ENCODE measurements around the gene SAG. TPM values are rescaled to one million over a fixed set of nuclear protein-coding genes. Genes with fewer than 3 reads are reported as not detected.

The SAG gene
- total RNA-seq, 2 experiments from 2014 or later, result not detected

DNA sequence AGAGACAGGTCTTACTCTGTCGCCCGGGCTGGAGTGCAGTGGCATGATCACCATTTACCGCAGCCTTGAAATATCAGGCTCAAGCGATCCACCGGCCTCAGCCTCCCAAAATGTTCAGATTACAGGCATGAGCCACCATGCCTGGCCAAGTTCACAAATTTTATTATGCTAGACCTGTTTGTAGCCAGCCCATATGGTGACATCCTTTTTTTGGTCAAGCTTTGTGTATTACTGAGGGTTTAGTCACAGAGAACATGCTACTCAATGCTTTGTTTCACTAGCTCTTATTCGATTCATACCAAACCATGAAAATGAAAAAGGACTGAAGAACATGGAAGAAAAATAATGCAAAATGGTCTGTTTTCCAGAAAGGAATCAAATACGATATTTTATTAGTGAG, 88.1 kb downstream of the SAG start:
- H3K9me3 Mint-ChIP-seq, result no peaks in the 10 kb centered on the region
- no peak overlapping the region for H3K27ac Mint-ChIP-seq
- H3K27me3 Mint-ChIP-seq, result no peaks in the 10 kb centered on the region
- H3K4me3 Mint-ChIP-seq, result no peak overlapping the region
- ChIA-PET POLR2A (no interaction called here), CTCF (interaction anchor here (1.6 to 3.0 kb wide), 2 partner anchors 16 to 48 kb away, joined by 3 to 11 read pairs; no protein-coding TSS in a partner anchor)
- H3K4me1 Mint-ChIP-seq, result peaks cover 46% of the 10 kb centered on the region
- DNase-seq, result no peak
- peaks cover 53% of the 10 kb centered on the region for H3K36me3 Mint-ChIP-seq (ENCODE audit: low read depth)

Other genes starting within 250 kb of the SAG start
- gene INPP5D, start 247.5 kb upstream of the SAG start, total RNA-seq, result 100 to 1,000 TPM; 121 to 138 TPM
- 10 to 100 TPM; 52.6 to 55.4 TPM for gene ATG16L1, start 56.1 kb upstream of the SAG start, total RNA-seq
- gene DGKD, start 46.7 kb downstream of the SAG start, total RNA-seq, result 10 to 100 TPM; 84.1 to 97.5 TPM